A549 (cell line): ENCODE measurements around the gene KNCN.

Source experiments
- PHF8 ChIP-seq: fragments of 200-600 bp; sonication (generic); IDR thresholded peaks from 2 replicates; pipeline ENCODE4 v1.6.1; 2016; ENCODE audit warnings: low read depth, mild to moderate bottlenecking, antibody characterized with exemption, moderate library complexity, borderline replicate concordance
- REST ChIP-seq: fragments of 200-600 bp; sonication (generic); IDR thresholded peaks from 2 replicates; pipeline ENCODE4 v1.6.1; 2016; ENCODE audit warnings: antibody characterized with exemption, mild to moderate bottlenecking, moderate library complexity
- USF2 ChIP-seq: fragments of 450-650 bp; IDR thresholded peaks from 2 replicates; pipeline ENCODE4 v1.6.1; 2014; ENCODE audit warnings: antibody characterized with exemption
- TF ChIP-seq, protein P1 (sequence below): IDR thresholded peaks from 2 replicates; pipeline ENCODE4 v1.6.1; 2012

- TF ChIP-seq, protein P1, sequence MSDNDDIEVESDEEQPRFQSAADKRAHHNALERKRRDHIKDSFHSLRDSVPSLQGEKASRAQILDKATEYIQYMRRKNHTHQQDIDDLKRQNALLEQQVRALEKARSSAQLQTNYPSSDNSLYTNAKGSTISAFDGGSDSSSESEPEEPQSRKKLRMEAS = no peak
- no peak for TF ChIP-seq PHF8
- TF ChIP-seq REST = no peak
- TF ChIP-seq USF2 = no peak
These were observed 5.4 kb upstream of the KNCN start for GRCh38 chr1:46556822-46557221.
